K562 (cell line): ENCODE measurements around the gene PARD3B. TPM values are rescaled to one million over a fixed set of nuclear protein-coding genes. Genes with fewer than 3 reads are reported as not detected.

Source experiments
- BACH1 ChIP-seq: fragments of 200-800 bp; sonication (Bioruptor generic); IDR thresholded peaks from 2 replicates; pipeline ENCODE4 v1.6.1; 2016; ENCODE audit warnings: missing genetic modification characterization, missing compliant biosample characterization
- C11orf30 ChIP-seq: fragments of 450-650 bp; IDR thresholded peaks from 2 replicates; pipeline ENCODE4 v1.6.1; 2016; ENCODE audit warnings: low read depth, mild to moderate bottlenecking
- COPS2 ChIP-seq: fragments of 450-650 bp; conservative IDR thresholded peaks from 2 replicates; pipeline ENCODE4 v1.6.1; 2016; ENCODE audit warnings: mild to moderate bottlenecking, moderate library complexity
- MAFF ChIP-seq: IDR thresholded peaks from 2 replicates; pipeline ENCODE4 v1.6.1; 2012; ENCODE audit warnings: low read length, improper control_type of control experiment
- MAFG ChIP-seq: fragments of 450-650 bp; conservative IDR thresholded peaks from 2 replicates; pipeline ENCODE4 v1.6.1; 2016; ENCODE audit warnings: missing genetic modification characterization, missing compliant biosample characterization
- MLX ChIP-seq, 2 experiments: fragments of 450-650 bp in 1 of 2; sonication (generic) in 1 of 2; formaldehyde crosslinking; conservative IDR thresholded peaks; 2 replicates each; pipeline versions ENCODE4 v1.4.0 to v1.8.1; 2020 to 2022; ENCODE audit warnings: mild to moderate bottlenecking in 1 of 2, missing genetic modification reagents in 1 of 2
- NFE2 ChIP-seq: IDR thresholded peaks from 2 replicates; pipeline ENCODE4 v1.6.1; 2014; ENCODE audit warnings: antibody characterized with exemption, low read depth
- NFE2L1 ChIP-seq: fragments of 450-650 bp; IDR thresholded peaks from 2 replicates; pipeline ENCODE4 v1.6.1; 2016; ENCODE audit warnings: missing genetic modification characterization, low read depth, mild to moderate bottlenecking, missing compliant biosample characterization, moderate library complexity, borderline replicate concordance
- SMARCC2 ChIP-seq: fragments of 450-650 bp; IDR thresholded peaks from 2 replicates; pipeline ENCODE4 v1.6.1; 2017; ENCODE audit warnings: antibody characterized with exemption, moderate library complexity, mild to moderate bottlenecking, low read depth
- TFE3 ChIP-seq: fragments of 450-650 bp; formaldehyde crosslinking; IDR thresholded peaks from 2 replicates; pipeline ENCODE4 v1.4.0; 2020; ENCODE audit warnings: mild to moderate bottlenecking, mixed read lengths
- ZBTB40 ChIP-seq, 2 experiments: fragments of 450-650 bp in 1 of 2; sonication (generic) in 1 of 2; formaldehyde crosslinking in 1 of 2; IDR thresholded peaks; 2 replicates each; pipeline versions ENCODE4 v1.7.1 to v1.9.0; 2016 to 2022; ENCODE audit warnings: inconsistent platforms in 1 of 2, mild to moderate bottlenecking in 1 of 2, missing genetic modification reagents in 1 of 2
- ZNF239 ChIP-seq: fragments of 250-450 bp; sonication (Bioruptor Pico); IDR thresholded peaks from 2 replicates; pipeline ENCODE4 v1.4.0; 2020; ENCODE audit warnings: mild to moderate bottlenecking
- ZNF639 ChIP-seq, 2 experiments: fragments of 200-800 bp in 1 of 2; sonication (Bioruptor generic) in 1 of 2; sonication (generic) in 1 of 2; formaldehyde crosslinking in 1 of 2; IDR thresholded peaks in 1 of 2; conservative IDR thresholded peaks in 1 of 2; 2 replicates each; pipeline versions ENCODE4 v1.5.0 to v1.6.1; 2016 to 2020; ENCODE audit warnings: missing compliant biosample characterization in 1 of 2, missing genetic modification characterization in 1 of 2, missing genetic modification reagents in 1 of 2
- polyA plus RNA-seq, 8 experiments: library from polyadenylated mRNA; depleted of rRNA in 4 of 8; stranded (reverse) in 5 of 8; unstranded in 3 of 8; fragments of >200 nt; fragmentation: Nextera tagmentation in 2 of 8; fragmentation: Illumina TruSeq in 1 of 8; extraction: Ambion mirVana in 2 of 8; extraction: Trizol in 1 of 8; gene quantifications; 2 replicates each; pipeline versions ENCODE4 v1.2.1 to v1.2.3, GENCODE V29; 2011 to 2014; ENCODE audit warnings: inconsistent platforms in 1 of 8, missing spikeins in 1 of 8
- total RNA-seq, 7 experiments: library from RNA; depleted of rRNA in 6 of 7; stranded (reverse); fragments of >200 nt in 6 of 7; fragmentation: Illumina TruSeq in 2 of 7; extraction: Trizol in 2 of 7; gene quantifications; 2 replicates each; pipeline versions ENCODE4 v1.2.1 to v1.2.3, GENCODE V29; 2011 to 2021; ENCODE audit warnings: low replicate concordance in 1 of 7

PARD3B gene
- total and polyA plus RNA-seq, 9 of the 15 experiments (the other 6 are each of a cell fraction or from before 2014, with no cell fraction given): 0.15 to 3.0 (median 1.1) TPM

- TF ChIP-seq ZNF639 (CRISPR knock-in tag; conservative IDR thresholded peaks at IDR 0.05 in 1 of 2, IDR thresholded peaks at IDR 0.05 in 1 of 2): 0 out of 4 replicates have a peak, but pooled peaks of 1 of the 2 experiments have one; percentile 12
- peak; percentile 95 for TF ChIP-seq MAFF
- peak; percentile 97 for TF ChIP-seq C11orf30
- TF ChIP-seq MAFG: peak; percentile 98
- TF ChIP-seq MLX (CRISPR knock-in tag; conservative IDR thresholded peaks at IDR 0.05): no peak
- no peak for TF ChIP-seq ZNF239 (CRISPR knock-in tag)
- TF ChIP-seq NFE2: peak; percentile 92
- TF ChIP-seq ZBTB40 (IDR thresholded peaks at IDR 0.05): no peak
- no peak for TF ChIP-seq ZBTB40 (CRISPR knock-in tag; IDR thresholded peaks at IDR 0.05)
- TF ChIP-seq SMARCC2: no peak
- no peak for TF ChIP-seq COPS2
- TF ChIP-seq BACH1 (tag): peak; percentile 95
- TF ChIP-seq NFE2L1 (tag): peak; percentile 75
- TF ChIP-seq TFE3 (CRISPR knock-in tag): no peak
Observed at GRCh38 chr2:204982303-204982702, 437.0 kb downstream of the PARD3B start (continued).
